Skeletal muscle tissue (tissue), 4 donors: Measurements from ENCODE around the gene HSD17B14. TPM values are rescaled to one million over a fixed set of nuclear protein-coding genes. Genes with fewer than 3 reads are reported as not detected.

Experiments
- H3K27ac ChIP-seq: one replicate; pipeline ENCODE4 v1.7.0; 2013; ENCODE audit warnings: mild to moderate bottlenecking, low read depth, low read length, inconsistent platforms
- H3K27me3 ChIP-seq, 3 donors: one replicate each; pipeline ENCODE4 v1.7.0; 2013; ENCODE audit warnings: low read length in 3 of 3; ENCODE audit not compliant: control insufficient read depth in 3 of 3, insufficient read depth in 3 of 3
- H3K36me3 ChIP-seq, 3 donors: one replicate each; pipeline ENCODE4 v1.7.0; 2013; ENCODE audit warnings: low read length in 3 of 3; ENCODE audit not compliant: control insufficient read depth in 3 of 3, insufficient read depth in 3 of 3
- H3K4me1 ChIP-seq, 3 donors: one replicate each; pipeline ENCODE4 v1.7.0; 2013; ENCODE audit warnings: low read length in 3 of 3, mild to moderate bottlenecking in 3 of 3; ENCODE audit not compliant: control insufficient read depth in 3 of 3, insufficient read depth in 3 of 3
- H3K4me3 ChIP-seq, 3 donors: one replicate each; pipeline ENCODE4 v1.7.0; 2013; ENCODE audit warnings: low read length in 3 of 3
- H3K9ac ChIP-seq, 3 donors: one replicate each; pipeline ENCODE4 v1.7.0; 2013; ENCODE audit warnings: low read length in 3 of 3, mild to moderate bottlenecking in 3 of 3, moderate library complexity in 2 of 3, low read depth in 1 of 3
- H3K9me3 ChIP-seq, 3 donors: one replicate each; pipeline ENCODE4 v1.7.0; 2013; ENCODE audit warnings: low read length in 3 of 3; ENCODE audit not compliant: control insufficient read depth in 3 of 3
- total RNA-seq: library from RNA; depleted of rRNA; stranded (reverse); fragments of >200 nt; gene quantifications from one replicate; pipeline ENCODE4 v1.2.3, GENCODE V29; 2014
- donor health status: Osteomylitis.

HSD17B14 gene
- total RNA-seq, 1 donor from 2014 or later = 0.52 TPM

- Histone ChIP-seq H3K27ac (no peak overlapping the region), H3K27me3 (no peaks in the 10 kb centered on the region), H3K36me3 (peaks cover 0 to 2% (median 0%) of the 10 kb centered on the region in 3 donors), H3K9ac (no peak overlapping the region), H3K4me3 (no peak overlapping the region), H3K9me3 (no peaks in the 10 kb centered on the region), H3K4me1 (peaks cover 5 to 14% (median 13%) of the 10 kb centered on the region in 3 donors)
Observed at GRCh38 chr19:48833977-48834376, 2.3 kb downstream of the HSD17B14 start.

DNA sequence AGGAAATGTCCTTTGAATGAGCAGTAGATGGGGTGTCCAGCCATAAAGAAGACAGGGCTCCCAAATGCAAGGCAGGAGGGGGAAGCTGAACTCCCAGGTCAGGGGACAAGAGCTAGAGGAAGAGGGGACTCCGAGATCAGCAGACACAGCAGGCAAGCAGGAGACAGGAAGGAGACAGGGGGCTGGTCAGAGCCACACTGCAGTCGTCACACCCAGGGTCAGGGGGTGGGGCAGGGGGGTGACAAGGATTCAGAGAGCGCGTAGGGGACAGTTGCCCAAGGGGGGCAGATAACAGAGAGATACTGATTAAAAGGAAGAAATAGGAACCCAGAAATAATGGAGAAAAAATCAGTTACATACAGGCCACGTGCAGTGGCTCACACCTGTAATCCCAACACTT lies 3.2 kb downstream of the HSD17B14 start:
- H3K9me3 ChIP-seq = no peaks in the 10 kb centered on the region
- no peak overlapping the region for H3K27ac ChIP-seq
- no peaks in the 10 kb centered on the region for H3K27me3 ChIP-seq
- no peak overlapping the region for H3K9ac ChIP-seq
- H3K4me3 ChIP-seq = no peak overlapping the region
- H3K4me1 ChIP-seq = peaks cover 5 to 14% (median 13%) of the 10 kb centered on the region in 3 donors
- H3K36me3 ChIP-seq = peaks cover 0 to 2% (median 0%) of the 10 kb centered on the region in 3 donors

GRCh38 chr19:48830965-48831364 lies 5.3 kb downstream of the HSD17B14 start:
- Histone ChIP-seq H3K36me3 (peaks cover 0 to 2% (median 0%) of the 10 kb centered on the region in 3 donors), H3K9me3 (no peaks in the 10 kb centered on the region), H3K27ac (no peak overlapping the region), H3K9ac (no peak overlapping the region), H3K4me3 (no peak overlapping the region), H3K27me3 (no peaks in the 10 kb centered on the region), H3K4me1 (peaks cover 2 to 7% (median 7%) of the 10 kb centered on the region in 3 donors)

DNA sequence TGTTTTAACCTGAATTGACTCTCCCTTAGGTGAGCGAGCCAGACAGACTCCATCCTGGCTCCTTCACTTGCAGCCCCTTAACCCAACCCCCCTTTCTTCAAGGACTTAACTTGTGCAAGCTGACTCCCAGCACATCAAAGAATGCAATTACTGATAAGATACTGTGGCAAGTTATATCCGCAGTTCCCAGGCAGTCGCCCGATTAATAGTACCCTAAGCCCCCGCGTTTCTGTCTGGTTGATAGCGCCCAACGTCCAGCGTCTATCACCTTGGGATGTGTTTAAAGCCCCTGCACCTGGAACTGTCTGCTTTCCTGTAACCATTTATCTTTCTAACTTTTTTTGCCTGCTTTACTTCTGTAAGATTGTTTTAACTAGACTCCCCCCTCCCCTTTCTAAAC lies 6.2 kb downstream of the HSD17B14 start:
- H3K36me3 ChIP-seq = peaks cover 0 to 2% (median 0%) of the 10 kb centered on the region in 3 donors
- H3K9ac ChIP-seq = no peak overlapping the region
- H3K4me1 ChIP-seq = no peaks in the 10 kb centered on the region
- H3K27ac ChIP-seq = no peak overlapping the region
- H3K27me3 ChIP-seq = no peaks in the 10 kb centered on the region
- H3K9me3 ChIP-seq = no peaks in the 10 kb centered on the region
- no peak overlapping the region for H3K4me3 ChIP-seq

DNA sequence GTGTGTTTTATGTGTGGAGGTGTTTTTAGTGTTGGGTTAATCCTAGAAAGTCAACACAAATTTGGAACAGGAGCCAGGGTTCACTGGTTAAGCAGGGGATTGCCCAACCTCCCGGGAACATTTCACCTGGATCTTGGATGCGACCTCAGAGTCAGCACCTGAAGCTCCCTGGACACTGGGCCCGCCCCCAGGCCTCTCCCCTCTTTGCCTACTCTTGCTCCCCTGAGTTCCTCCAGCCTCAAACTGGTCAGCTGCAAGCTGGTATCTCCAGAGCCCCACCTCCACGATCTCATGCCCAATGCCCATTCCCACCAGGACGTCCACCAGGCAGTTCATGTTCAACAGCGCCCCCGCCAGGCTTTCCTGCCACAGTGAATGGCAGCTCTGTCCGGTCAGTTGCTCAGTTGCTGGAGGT lies 9.7 kb downstream of the HSD17B14 start:
- H3K9me3 ChIP-seq = no peaks in the 10 kb centered on the region
- H3K9ac ChIP-seq = no peak overlapping the region
- no peak overlapping the region for H3K4me3 ChIP-seq
- H3K27ac ChIP-seq = no peak overlapping the region
- H3K4me1 ChIP-seq = no peaks in the 10 kb centered on the region
- no peaks in the 10 kb centered on the region for H3K36me3 ChIP-seq
- H3K27me3 ChIP-seq = no peaks in the 10 kb centered on the region

DNA sequence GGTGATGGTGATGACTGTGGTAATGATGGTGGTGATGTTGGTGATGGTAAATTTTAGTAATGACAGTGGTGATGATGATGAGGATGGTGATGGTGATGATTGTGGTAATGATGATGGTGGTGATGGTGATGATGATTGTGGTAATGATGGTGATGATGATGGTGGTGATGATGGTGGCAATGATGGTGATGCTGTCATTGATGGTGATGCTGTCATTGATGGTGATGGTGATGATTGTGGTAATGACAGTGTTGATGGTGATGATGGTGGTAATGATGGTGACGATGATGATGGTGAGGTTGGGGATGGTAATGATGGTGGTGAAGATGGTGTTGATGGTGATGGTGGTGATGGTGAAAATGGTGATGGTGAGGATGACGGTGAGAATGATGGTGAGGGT lies 13.8 kb downstream of the HSD17B14 start:
- peaks cover 15 to 19% (median 17%) of the 10 kb centered on the region in 3 donors for H3K4me1 ChIP-seq

DNA sequence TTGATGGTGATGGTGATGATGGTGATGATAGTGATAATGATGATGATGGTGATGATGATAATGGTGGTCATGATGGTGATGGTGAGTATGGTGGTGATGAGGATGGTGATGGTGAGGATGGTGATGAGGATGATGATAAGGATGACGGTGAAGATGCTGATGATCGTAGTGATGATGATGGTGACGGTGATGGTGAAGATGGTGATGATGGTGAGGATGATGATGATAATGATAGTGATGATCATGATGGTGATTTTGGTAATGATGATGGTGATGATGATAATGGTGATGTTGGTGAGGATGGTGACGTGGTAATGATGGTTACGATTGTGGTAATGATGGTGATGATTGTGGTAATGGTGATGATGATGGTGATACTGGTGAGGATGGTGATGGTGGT lies 14.7 kb downstream of the HSD17B14 start:
- Histone ChIP-seq H3K4me1 (peaks cover 15 to 19% (median 18%) of the 10 kb centered on the region in 3 donors), H3K36me3 (no peaks in the 10 kb centered on the region), H3K4me3 (no peak overlapping the region), H3K27me3 (no peaks in the 10 kb centered on the region), H3K9me3 (no peaks in the 10 kb centered on the region), H3K27ac (no peak overlapping the region), H3K9ac (no peak overlapping the region)

More for the DNA sequence above, 13.8 kb downstream of the HSD17B14 start:
- no peaks in the 10 kb centered on the region for H3K27me3 ChIP-seq
- H3K9me3 ChIP-seq = no peaks in the 10 kb centered on the region
- H3K9ac ChIP-seq = no peak overlapping the region
- H3K36me3 ChIP-seq = no peaks in the 10 kb centered on the region
- H3K27ac ChIP-seq = no peak overlapping the region
- H3K4me3 ChIP-seq = no peak overlapping the region

- peak overlapping the region in 1 of 3 donors; percentile 33 for H3K9ac ChIP-seq
- peak overlapping the region; percentile 86 for H3K27ac ChIP-seq
Observed at GRCh38 chr19:48819366-48819816, 16.9 kb downstream of the HSD17B14 start.

GRCh38 chr19:48818234-48818820 lies 18.0 kb downstream of the HSD17B14 start:
- Histone ChIP-seq H3K36me3 (no peaks in the 10 kb centered on the region), H3K4me3 (no peak overlapping the region), H3K4me1 (peaks cover 29 to 42% (median 37%) of the 10 kb centered on the region in 3 donors), H3K27ac (peak overlapping the region; percentile 86), H3K9ac (peak overlapping the region in 1 of 3 donors; percentile 45), H3K9me3 (no peaks in the 10 kb centered on the region), H3K27me3 (no peaks in the 10 kb centered on the region)

More at GRCh38 chr19:48819366-48819816, 16.9 kb downstream of the HSD17B14 start:
- H3K27me3 ChIP-seq = no peaks in the 10 kb centered on the region
- H3K4me1 ChIP-seq = peaks cover 29 to 39% (median 37%) of the 10 kb centered on the region in 3 donors
- H3K4me3 ChIP-seq = peak overlapping the region in 1 of 3 donors; percentile 9
- no peaks in the 10 kb centered on the region for H3K36me3 ChIP-seq
- no peaks in the 10 kb centered on the region for H3K9me3 ChIP-seq

GRCh38 chr19:48817585-48818124 lies 18.6 kb downstream of the HSD17B14 start:
- H3K27ac ChIP-seq = peak overlapping the region; percentile 86
- H3K4me3 ChIP-seq = no peak overlapping the region
- H3K36me3 ChIP-seq = no peaks in the 10 kb centered on the region
- peaks cover 29 to 49% (median 44%) of the 10 kb centered on the region in 3 donors for H3K4me1 ChIP-seq
- H3K27me3 ChIP-seq = no peaks in the 10 kb centered on the region
- H3K9ac ChIP-seq = no peak overlapping the region
- H3K9me3 ChIP-seq = no peaks in the 10 kb centered on the region
